GM21825 (cell line): Measurements from ENCODE around the gene GOLGA7B.

Experiments used
- ATAC-seq: cut with Tn5 transposase; IDR thresholded peaks from one replicate; pipeline ENCODE4 v1.9.1; 2021; ENCODE audit warnings: mild to moderate bottlenecking, moderate library complexity; ENCODE audit not compliant: unreplicated experiment

Gene GOLGA7B

GRCh38 chr10:97916586-97916985 lies 66.9 kb downstream of the GOLGA7B start:
- ATAC-seq = no peak

- no peak for ATAC-seq
Observed at GRCh38 chr10:97919012-97919411, 69.4 kb downstream of the GOLGA7B start.

GRCh38 chr10:97920865-97921264 lies 71.2 kb downstream of the GOLGA7B start:
- ATAC-seq = no peak
